ENCODE data around the gene MPIG6B. TPM values are rescaled to one million over a fixed set of nuclear protein-coding genes. Genes with fewer than 3 reads are reported as not detected.

The MPIG6B gene
- total RNA-seq, 4 donors from 2014 or later: not detected

DNA sequence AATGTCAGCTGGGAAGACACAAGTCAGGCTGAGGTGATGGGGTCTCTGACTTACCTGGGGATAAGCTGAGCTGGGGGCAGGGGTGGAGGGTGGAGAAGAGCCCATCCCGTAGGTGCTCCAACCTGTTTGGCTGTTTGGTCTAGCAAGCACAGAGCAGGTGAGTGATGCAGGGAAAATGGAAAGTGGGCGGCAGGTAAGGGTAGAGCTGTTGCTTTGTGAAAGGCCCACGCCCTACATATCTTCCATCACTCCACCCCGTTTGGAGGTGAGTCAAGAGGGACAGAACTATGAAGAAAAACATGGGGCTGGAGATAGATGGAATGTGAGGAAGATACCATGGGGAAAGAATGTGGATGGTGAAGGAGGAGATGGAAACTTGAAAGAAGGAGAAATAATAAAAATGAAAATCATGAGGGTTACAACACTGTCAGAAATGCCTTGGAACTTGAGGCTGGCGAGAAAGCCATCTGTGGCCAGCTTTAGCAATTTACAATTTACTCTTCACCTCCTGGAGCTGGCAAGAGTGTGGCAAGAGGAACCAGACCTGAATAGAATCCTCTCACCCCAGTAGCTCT lies 2.9 kb upstream of the MPIG6B start:
- no peak overlapping the region for H3K27ac ChIP-seq

DNA sequence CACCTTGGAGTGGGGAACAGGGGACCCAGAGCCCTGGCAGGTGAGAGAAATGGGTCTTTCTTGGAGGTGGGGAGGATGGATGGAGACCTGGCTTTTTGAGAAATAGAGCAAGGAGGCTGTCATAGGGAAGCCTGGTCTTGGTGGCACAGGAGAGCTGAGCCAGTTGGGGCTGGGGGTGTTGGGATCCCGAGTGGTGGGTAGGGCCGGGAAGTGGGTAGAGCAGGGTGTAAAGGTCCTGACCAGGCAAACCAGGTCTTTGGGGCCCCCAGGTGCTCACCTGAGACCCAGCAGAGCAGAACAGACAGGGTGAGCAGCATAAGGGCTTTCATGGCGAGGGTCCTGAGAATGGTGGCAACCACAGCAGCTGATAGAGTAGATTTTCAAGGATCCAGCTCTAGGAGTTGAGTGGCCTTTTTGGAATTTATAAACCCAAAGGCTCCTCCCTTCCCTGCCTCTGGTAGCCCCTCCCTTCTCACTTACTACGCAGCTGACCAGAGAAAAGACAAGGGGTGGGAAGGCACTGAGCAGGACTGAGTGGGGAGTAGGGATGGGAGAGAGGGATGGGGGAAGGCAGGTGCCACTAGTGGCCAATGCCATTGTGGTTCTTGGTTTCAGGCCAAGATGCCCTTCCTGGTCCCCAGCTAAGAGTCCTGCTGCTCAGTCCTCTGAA lies 1.7 kb upstream of the MPIG6B start, which contains the start of gene LY6G6C:
Gene LY6G6C (minus strand): TSS at position 396 of the 670 bp plus-strand sequence. CDS start 67 bp downstream, at position 329.
- Histone ChIP-seq H3K36me3 (peaks cover 0 to 15% (median 0%) of the 10 kb centered on the region in 3 donors), H3K9me3 (no peaks in the 10 kb centered on the region), H3K4me3 (no peak within 1 kb of the TSS), H3K27ac (no peak within 1 kb of the TSS), H3K4me1 (peaks cover 0 to 3% (median 0%) of the 10 kb centered on the region in 4 donors), H3K27me3 (no peaks in the 10 kb centered on the region)
- DNase-seq (ENCODE audit: low spot score in 2 of 2): no peak
- WGBS, 2 donors: 71 to 74% methylated on average over 4 of the region's 4 CpGs
- TF ChIP-seq, protein P1, sequence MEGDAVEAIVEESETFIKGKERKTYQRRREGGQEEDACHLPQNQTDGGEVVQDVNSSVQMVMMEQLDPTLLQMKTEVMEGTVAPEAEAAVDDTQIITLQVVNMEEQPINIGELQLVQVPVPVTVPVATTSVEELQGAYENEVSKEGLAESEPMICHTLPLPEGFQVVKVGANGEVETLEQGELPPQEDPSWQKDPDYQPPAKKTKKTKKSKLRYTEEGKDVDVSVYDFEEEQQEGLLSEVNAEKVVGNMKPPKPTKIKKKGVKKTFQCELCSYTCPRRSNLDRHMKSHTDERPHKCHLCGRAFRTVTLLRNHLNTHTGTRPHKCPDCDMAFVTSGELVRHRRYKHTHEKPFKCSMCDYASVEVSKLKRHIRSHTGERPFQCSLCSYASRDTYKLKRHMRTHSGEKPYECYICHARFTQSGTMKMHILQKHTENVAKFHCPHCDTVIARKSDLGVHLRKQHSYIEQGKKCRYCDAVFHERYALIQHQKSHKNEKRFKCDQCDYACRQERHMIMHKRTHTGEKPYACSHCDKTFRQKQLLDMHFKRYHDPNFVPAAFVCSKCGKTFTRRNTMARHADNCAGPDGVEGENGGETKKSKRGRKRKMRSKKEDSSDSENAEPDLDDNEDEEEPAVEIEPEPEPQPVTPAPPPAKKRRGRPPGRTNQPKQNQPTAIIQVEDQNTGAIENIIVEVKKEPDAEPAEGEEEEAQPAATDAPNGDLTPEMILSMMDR (IDR thresholded peaks at IDR 0.05): no peak
- TF ChIP-seq EP300 (IDR thresholded peaks at IDR 0.05) (no peak), POLR2A (IDR thresholded peaks at IDR 0.05) (no peak)

More for the DNA sequence above, 2.9 kb upstream of the MPIG6B start:
- Histone ChIP-seq H3K36me3 (peaks cover 0 to 3% (median 0%) of the 10 kb centered on the region in 3 donors), H3K27me3 (no peaks in the 10 kb centered on the region), H3K4me3 (no peak overlapping the region), H3K4me1 (no peaks in the 10 kb centered on the region), H3K9me3 (no peaks in the 10 kb centered on the region)
- no peak for TF ChIP-seq POLR2A (IDR thresholded peaks at IDR 0.05)
- TF ChIP-seq, protein P1 (IDR thresholded peaks at IDR 0.05): no peak
- WGBS, 2 donors: 83 to 86% methylated on average over 5 of the region's 5 CpGs
- no peak for DNase-seq (ENCODE audit: low spot score in 2 of 2)

DNA sequence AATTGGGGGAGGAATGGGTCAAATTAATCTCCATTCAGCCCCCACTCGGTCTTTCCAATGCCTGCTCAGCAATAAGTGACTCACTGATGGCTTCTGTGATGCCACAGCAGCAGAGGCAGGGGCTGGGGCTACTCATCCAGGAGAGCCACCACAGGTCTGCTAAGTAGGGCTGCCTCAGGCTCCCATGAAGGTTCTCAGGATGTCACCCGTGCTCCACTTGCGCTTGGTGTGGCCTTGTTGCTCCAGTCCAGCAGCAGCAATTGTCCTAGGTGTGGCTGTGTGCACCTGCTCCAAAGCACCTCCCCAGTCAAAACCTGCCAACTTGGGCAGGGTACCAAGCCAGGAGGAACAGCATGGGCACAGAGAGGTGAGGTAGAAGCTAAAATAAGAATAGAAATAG lies 1.0 kb upstream of the MPIG6B start:
- Histone ChIP-seq H3K9me3 (no peaks in the 10 kb centered on the region), H3K4me1 (peaks cover 0 to 10% (median under 1%) of the 10 kb centered on the region in 4 donors), H3K27me3 (no peaks in the 10 kb centered on the region), H3K4me3 (no peak overlapping the region), H3K27ac (no peak overlapping the region), H3K36me3 (peaks cover 0 to 22% (median 0%) of the 10 kb centered on the region in 3 donors)
- TF ChIP-seq POLR2A (IDR thresholded peaks at IDR 0.05) (no peak), EP300 (IDR thresholded peaks at IDR 0.05) (no peak)
- TF ChIP-seq, protein P1 (IDR thresholded peaks at IDR 0.05): no peak
- DNase-seq (ENCODE audit: low spot score in 2 of 2): no peak
- WGBS, 2 donors: 82 to 84% methylated on average over 3 of the region's 3 CpGs

DNA sequence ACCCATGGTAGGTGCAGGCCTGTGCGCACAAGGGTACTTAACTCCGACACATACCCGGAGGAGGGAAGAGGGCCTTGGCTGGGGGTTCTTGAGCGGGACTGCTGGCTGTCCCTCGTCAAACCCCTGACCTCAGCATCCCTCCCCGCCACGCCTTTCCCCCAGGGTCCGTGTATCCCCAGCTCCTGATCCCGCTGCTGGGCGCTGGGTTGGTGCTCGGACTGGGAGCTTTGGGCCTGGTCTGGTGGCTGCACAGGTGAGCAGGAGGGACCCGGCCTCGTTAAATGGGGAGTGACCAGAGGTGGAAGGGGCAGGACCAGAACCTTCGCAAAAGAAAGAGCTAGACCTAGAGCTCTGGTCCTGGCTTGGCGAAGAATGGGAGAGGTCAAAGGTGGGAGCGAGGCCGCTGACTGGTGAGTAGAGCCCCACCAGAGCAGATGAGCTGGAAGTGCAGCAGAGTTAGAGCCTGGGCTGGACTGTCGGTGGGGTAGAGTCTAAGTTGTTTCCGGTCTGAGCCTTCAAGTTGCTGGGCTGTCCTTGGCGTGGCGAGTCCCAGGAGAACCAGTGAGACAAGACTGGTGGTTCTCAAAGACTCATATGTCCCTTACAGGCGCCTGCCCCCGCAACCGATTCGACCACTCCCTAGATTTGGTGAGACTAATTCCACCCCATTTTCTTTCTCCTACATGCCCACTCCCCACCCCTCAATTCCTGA lies 963 bp downstream of the MPIG6B start:
- Histone ChIP-seq H3K27me3 (no peaks in the 10 kb centered on the region), H3K27ac (no peak overlapping the region), H3K36me3 (peaks cover 0 to 31% (median 0%) of the 10 kb centered on the region in 3 donors), H3K4me3 (no peak overlapping the region), H3K4me1 (peaks cover 0 to 30% (median 16%) of the 10 kb centered on the region in 4 donors), H3K9me3 (no peaks in the 10 kb centered on the region)
- TF ChIP-seq EP300 (IDR thresholded peaks at IDR 0.05): no peak
- TF ChIP-seq POLR2A (IDR thresholded peaks at IDR 0.05): no peak
- TF ChIP-seq, protein P1 (IDR thresholded peaks at IDR 0.05): no peak
- WGBS, 2 donors: 71 to 80% methylated on average over 25 of the region's 25 CpGs
- DNase-seq (ENCODE audit: low spot score in 2 of 2): no peak

Measured in tibial nerve (tissue), 4 donors.